CD4-positive, alpha-beta T cell (primary cell): ENCODE results near the gene TMEM140. TPM values are rescaled to one million over a fixed set of nuclear protein-coding genes. Genes with fewer than 3 reads are reported as not detected.

Source experiments
- ATAC-seq: fragments of 200-7000 bp; cut with Tn5 transposase; one replicate; pipeline ENCODE4 v1.10.0; 2022; ENCODE audit warnings: mild to moderate bottlenecking; ENCODE audit not compliant: poor library complexity
- CTCF ChIA-PET: fragments of 350-600 bp; sonication (Branson Sonifier 250); formaldehyde crosslinking; loops from one replicate; lab custom pipeline; 2021; ENCODE audit warnings: antibody characterized with exemption, inconsistent platforms; lab: Charles Lee
- POLR2A ChIA-PET: fragments of 350-600 bp; sonication (Branson Sonifier 250); formaldehyde crosslinking; loops from one replicate; lab custom pipeline; 2021; ENCODE audit warnings: antibody characterized with exemption, inconsistent platforms; lab: Charles Lee
- DNase-seq, 14 experiments: peaks; one replicate each; pipeline ENCODE4 v3.0.0-alpha.2; 2013 to 2020; ENCODE audit warnings: mixed read lengths in 2 of 14
- H3K27ac ChIP-seq, 2 donors: one replicate each; pipeline versions ENCODE4 v1.5.1 to v1.7.0; 2013; ENCODE audit warnings: low read length in 2 of 2, low read depth in 1 of 2, mild to moderate bottlenecking in 1 of 2
- H3K27me3 ChIP-seq, 2 experiments: 1 replicate in 1 of 2; 2 replicates in 1 of 2; pipeline versions ENCODE4 v1.6.1 to v1.7.0; 2013; ENCODE audit warnings: low read length in 2 of 2, control low read depth in 1 of 2, mild to moderate bottlenecking in 1 of 2, moderate library complexity in 1 of 2; ENCODE audit not compliant: insufficient read depth in 2 of 2, control insufficient read depth in 1 of 2
- H3K36me3 ChIP-seq: one replicate; pipeline ENCODE4 v1.6.1; 2013; ENCODE audit warnings: low read length, control low read depth; ENCODE audit not compliant: insufficient read depth
- H3K4me1 ChIP-seq: one replicate; pipeline ENCODE4 v1.6.1; 2013; ENCODE audit warnings: low read length, control low read depth; ENCODE audit not compliant: insufficient read depth
- H3K4me3 ChIP-seq: one replicate; pipeline ENCODE4 v1.5.1; 2013; ENCODE audit warnings: mild to moderate bottlenecking, low read length, moderate library complexity
- H3K9me3 ChIP-seq, 2 experiments: 1 replicate in 1 of 2; 2 replicates in 1 of 2; pipeline versions ENCODE4 v1.6.1 to v1.7.0; 2013; ENCODE audit warnings: low read length in 2 of 2, mild to moderate bottlenecking in 2 of 2, control low read depth in 1 of 2, moderate library complexity in 1 of 2; ENCODE audit not compliant: control insufficient read depth in 1 of 2, insufficient read depth in 1 of 2
- H3K27ac Mint-ChIP-seq: one replicate; pipeline ENCODE4 v1.8.0; 2020; ENCODE audit warnings: mixed read lengths
- H3K27me3 Mint-ChIP-seq: one replicate; pipeline ENCODE4 v1.8.0; 2021; ENCODE audit warnings: mixed read lengths
- H3K36me3 Mint-ChIP-seq: one replicate; pipeline ENCODE4 v1.8.0; 2021; ENCODE audit warnings: low read depth, mixed read lengths
- H3K4me1 Mint-ChIP-seq: one replicate; pipeline ENCODE4 v1.8.0; 2021; ENCODE audit warnings: low read depth, mixed read lengths
- H3K4me3 Mint-ChIP-seq: one replicate; pipeline ENCODE4 v1.8.0; 2020; ENCODE audit warnings: mild to moderate bottlenecking, mixed read lengths
- H3K9me3 Mint-ChIP-seq: one replicate; pipeline ENCODE4 v1.8.0; 2020; ENCODE audit warnings: mixed read lengths
- CTCF ChIP-seq: fragments of 200-600 bp; IDR thresholded peaks from one replicate; pipeline ENCODE4 v1.8.0; 2022; ENCODE audit warnings: antibody characterized with exemption, mild to moderate bottlenecking
- intact Hi-C, 2 experiments: fragments of 100-400 bp; cut with DNase I in 1 of 2; cut with micrococcal nuclease in 1 of 2; formaldehyde crosslinking; loops; one replicate each; pipeline versions ENCODE4 v1.15.1 to v1.9.0; 2023 to 2025; cut with DNase I, micrococcal nuclease
- total RNA-seq, 174 experiments: library from RNA in 2 of 174; stranded (reverse) in 2 of 174; gene quantifications; one replicate each; pipeline ENCODE4 v1.2.3 and lab custom pipeline; 2021 to 2026

Gene TMEM140
- total RNA-seq, 2 experiments from 2014 or later: 27.7 to 32.2 TPM

GRCh38 chr7:135184254-135184841 lies 36.5 kb downstream of the TMEM140 start:
- H3K9me3 ChIP-seq: peaks cover 15 to 42% of the 10 kb centered on the region in 2 experiments
- Mint-ChIP-seq H3K27me3 (no peaks in the 10 kb centered on the region), H3K36me3 (peaks cover 92% of the 10 kb centered on the region), H3K4me1 (no peaks in the 10 kb centered on the region), H3K4me3 (no peak overlapping the region), H3K27ac (no peak overlapping the region), H3K9me3 (peaks cover 22% of the 10 kb centered on the region)
- H3K4me1 ChIP-seq: no peaks in the 10 kb centered on the region
- no peak for ATAC-seq
- no peak overlapping the region for H3K27ac ChIP-seq
- intact Hi-C loops: no loop called here
- ChIA-PET POLR2A (no interaction called here), CTCF (interaction anchor here (0.7 kb wide), 1 partner anchor 12 kb away, joined by 3 read pairs; no protein-coding TSS in a partner anchor)
- DNase-seq: no peak
- H3K27me3 ChIP-seq: no peaks in the 10 kb centered on the region
- H3K36me3 ChIP-seq: peaks cover 65% of the 10 kb centered on the region
- no peak overlapping the region for H3K4me3 ChIP-seq
- TF ChIP-seq CTCF: no peak

- Mint-ChIP-seq H3K27me3 (no peaks in the 10 kb centered on the region), H3K36me3 (peaks cover 95% of the 10 kb centered on the region), H3K4me1 (no peaks in the 10 kb centered on the region), H3K9me3 (peaks cover 19% of the 10 kb centered on the region), H3K4me3 (no peak overlapping the region), H3K27ac (no peak overlapping the region)
- ChIA-PET CTCF (interaction anchor here (0.8 kb wide), 1 partner anchor 15 kb away, joined by 3 read pairs; the partner anchor contains the start of gene CYREN), POLR2A (no interaction called here)
- Histone ChIP-seq H3K27ac (no peak overlapping the region), H3K27me3 (no peaks in the 10 kb centered on the region), H3K4me1 (no peaks in the 10 kb centered on the region), H3K36me3 (peaks cover 70% of the 10 kb centered on the region), H3K4me3 (no peak overlapping the region), H3K9me3 (peaks cover 14 to 30% of the 10 kb centered on the region in 2 experiments)
- no peak for TF ChIP-seq CTCF
- intact Hi-C loops: no loop called here
- DNase-seq: no peak
- ATAC-seq: no peak
These were observed 37.8 kb downstream of the TMEM140 start for GRCh38 chr7:135185471-135186260.

GRCh38 chr7:135186261-135186540 lies 38.3 kb downstream of the TMEM140 start:
- POLR2A ChIA-PET: no interaction called here
- peaks cover 14 to 24% of the 10 kb centered on the region in 2 experiments for H3K9me3 ChIP-seq
- H3K36me3 Mint-ChIP-seq: peaks cover 95% of the 10 kb centered on the region

More at GRCh38 chr7:135186261-135186540, 38.3 kb downstream of the TMEM140 start:
- no peaks in the 10 kb centered on the region for H3K27me3 ChIP-seq
- CTCF ChIA-PET: interaction anchor here (0.8 kb wide), 1 partner anchor 15 kb away, joined by 3 read pairs; the partner anchor contains the start of gene CYREN
- no peak for DNase-seq
- H3K27ac Mint-ChIP-seq: no peak overlapping the region
- intact Hi-C loops: no loop called here
- no peak overlapping the region for H3K27ac ChIP-seq
- no peak overlapping the region for H3K4me3 ChIP-seq
- H3K36me3 ChIP-seq: peaks cover 72% of the 10 kb centered on the region
- H3K4me1 ChIP-seq: no peaks in the 10 kb centered on the region
- peaks cover 17% of the 10 kb centered on the region for H3K9me3 Mint-ChIP-seq
- H3K4me3 Mint-ChIP-seq: no peak overlapping the region
- no peaks in the 10 kb centered on the region for H3K4me1 Mint-ChIP-seq
- ATAC-seq: no peak
- TF ChIP-seq CTCF: no peak
- no peaks in the 10 kb centered on the region for H3K27me3 Mint-ChIP-seq
